ENCODE results near the gene RPUSD4. TPM values are rescaled to one million over a fixed set of nuclear protein-coding genes. Genes with fewer than 3 reads are reported as not detected.
"Not testable (repeated sequence)": the region's sequence is repeated elsewhere in the genome, so short reads cannot be mapped to it uniquely, and the experiment has no call there.

RPUSD4 gene
- total RNA-seq, result 7.3 TPM

GRCh38 chr11:126211236-126212088 lies at the start of gene RPUSD4, which contains the start of gene FAM118B:
RPUSD4 (minus strand) TSS chr11:126211650; CDS start chr11:126211638, 12 bp downstream.
FAM118B (plus strand) TSS chr11:126211782; CDS start chr11:126235002, 23,220 bp downstream.
- DNase-seq (ENCODE audit: low spot score in 2 of 2), result peak; percentile 90 to 99
- peaks cover 12 to 20% of the 10 kb centered on the region in 2 donors for H3K36me3 ChIP-seq
- TF ChIP-seq, protein P1, sequence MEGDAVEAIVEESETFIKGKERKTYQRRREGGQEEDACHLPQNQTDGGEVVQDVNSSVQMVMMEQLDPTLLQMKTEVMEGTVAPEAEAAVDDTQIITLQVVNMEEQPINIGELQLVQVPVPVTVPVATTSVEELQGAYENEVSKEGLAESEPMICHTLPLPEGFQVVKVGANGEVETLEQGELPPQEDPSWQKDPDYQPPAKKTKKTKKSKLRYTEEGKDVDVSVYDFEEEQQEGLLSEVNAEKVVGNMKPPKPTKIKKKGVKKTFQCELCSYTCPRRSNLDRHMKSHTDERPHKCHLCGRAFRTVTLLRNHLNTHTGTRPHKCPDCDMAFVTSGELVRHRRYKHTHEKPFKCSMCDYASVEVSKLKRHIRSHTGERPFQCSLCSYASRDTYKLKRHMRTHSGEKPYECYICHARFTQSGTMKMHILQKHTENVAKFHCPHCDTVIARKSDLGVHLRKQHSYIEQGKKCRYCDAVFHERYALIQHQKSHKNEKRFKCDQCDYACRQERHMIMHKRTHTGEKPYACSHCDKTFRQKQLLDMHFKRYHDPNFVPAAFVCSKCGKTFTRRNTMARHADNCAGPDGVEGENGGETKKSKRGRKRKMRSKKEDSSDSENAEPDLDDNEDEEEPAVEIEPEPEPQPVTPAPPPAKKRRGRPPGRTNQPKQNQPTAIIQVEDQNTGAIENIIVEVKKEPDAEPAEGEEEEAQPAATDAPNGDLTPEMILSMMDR (IDR thresholded peaks at IDR 0.05), result no peak
- H3K27me3 ChIP-seq, result no peaks in the 10 kb centered on the region
- H3K4me3 ChIP-seq, result peak within 1 kb of the TSS; percentile 78 to 89
- intact Hi-C loops (cut with DNase I), result loop anchor here (1.0 to 5.0 kb wide), 7 partner anchors 57 to 1099 kb away; partner anchors contain the start of genes CHEK1, FOXRED1, SRPRA and ST3GAL4
- H3K27ac ChIP-seq, result peak within 1 kb of the TSS; percentile 6 to 42
- peaks cover 0 to 5% of the 10 kb centered on the region in 2 donors for H3K4me1 ChIP-seq
- no peaks in the 10 kb centered on the region for H3K9me3 ChIP-seq

DNA sequence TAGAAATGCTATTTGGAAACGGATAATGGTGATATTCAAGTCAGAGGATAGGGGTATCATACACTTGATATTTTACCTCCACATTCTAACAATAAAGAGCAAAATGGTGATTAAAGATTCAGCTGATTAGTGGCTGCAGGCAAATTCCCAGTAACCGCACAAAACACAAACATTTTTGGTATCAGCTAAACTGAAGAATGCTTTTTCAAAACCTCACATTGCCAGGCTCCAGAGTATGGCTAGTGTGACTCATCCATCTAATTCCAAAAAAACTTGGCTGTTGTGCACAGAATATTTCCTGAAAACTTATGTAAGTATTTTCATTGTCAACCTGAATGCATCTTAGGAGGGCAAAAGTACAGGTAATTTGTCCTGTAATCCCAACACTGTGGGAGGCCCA lies 46.3 kb upstream of the RPUSD4 start:
- TF ChIP-seq, protein P1 (IDR thresholded peaks at IDR 0.05), result no peak
- peaks cover 9 to 30% of the 10 kb centered on the region in 2 donors for H3K36me3 ChIP-seq

DNA sequence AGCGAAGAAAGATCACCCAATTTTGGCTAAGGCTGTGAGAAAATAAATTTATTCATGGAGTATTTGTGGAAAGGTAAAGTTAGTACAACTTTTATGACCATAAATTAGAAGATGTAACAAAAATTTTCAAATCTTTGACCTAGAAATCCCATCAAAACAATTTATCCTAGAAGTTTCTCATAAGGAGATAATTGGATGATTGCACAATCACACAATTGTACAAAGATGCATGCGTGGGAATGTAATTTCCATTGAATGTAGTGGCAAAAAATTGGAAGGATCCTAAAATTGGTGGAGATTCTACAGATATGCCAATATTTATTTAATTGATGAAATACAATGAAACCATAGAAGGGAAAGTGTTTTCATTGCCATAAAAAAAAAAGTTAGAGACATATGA lies 45.7 kb upstream of the RPUSD4 start:
- Histone ChIP-seq H3K9me3 (no peaks in the 10 kb centered on the region), H3K4me1 (no peaks in the 10 kb centered on the region), H3K4me3 (no peak overlapping the region), H3K27me3 (no peaks in the 10 kb centered on the region), H3K27ac (no peak overlapping the region), H3K36me3 (peaks cover 5 to 23% of the 10 kb centered on the region in 2 donors)
- TF ChIP-seq, protein P1 (IDR thresholded peaks at IDR 0.05), result no peak
- DNase-seq (ENCODE audit: low spot score in 2 of 2), result no peak
- intact Hi-C loops (cut with DNase I), result no loop called here

More for the DNA sequence above, 46.3 kb upstream of the RPUSD4 start:
- Histone ChIP-seq H3K4me3 (no peak overlapping the region), H3K27ac (no peak overlapping the region), H3K4me1 (no peaks in the 10 kb centered on the region), H3K9me3 (no peaks in the 10 kb centered on the region), H3K27me3 (no peaks in the 10 kb centered on the region)
- no peak for DNase-seq (ENCODE audit: low spot score in 2 of 2)
- intact Hi-C loops (cut with DNase I), result no loop called here

GRCh38 chr11:126256216-126256615 lies 44.8 kb upstream of the RPUSD4 start:
- Histone ChIP-seq H3K4me1 (no peaks in the 10 kb centered on the region), H3K4me3 (no peak overlapping the region), H3K9me3 (no peaks in the 10 kb centered on the region), H3K36me3 (peaks cover 4 to 16% of the 10 kb centered on the region in 2 donors), H3K27ac (no peak overlapping the region), H3K27me3 (no peaks in the 10 kb centered on the region)
- TF ChIP-seq, protein P1 (IDR thresholded peaks at IDR 0.05), result no peak
- no peak for DNase-seq (ENCODE audit: low spot score in 2 of 2)
- intact Hi-C loops (cut with DNase I), result no loop called here

DNA sequence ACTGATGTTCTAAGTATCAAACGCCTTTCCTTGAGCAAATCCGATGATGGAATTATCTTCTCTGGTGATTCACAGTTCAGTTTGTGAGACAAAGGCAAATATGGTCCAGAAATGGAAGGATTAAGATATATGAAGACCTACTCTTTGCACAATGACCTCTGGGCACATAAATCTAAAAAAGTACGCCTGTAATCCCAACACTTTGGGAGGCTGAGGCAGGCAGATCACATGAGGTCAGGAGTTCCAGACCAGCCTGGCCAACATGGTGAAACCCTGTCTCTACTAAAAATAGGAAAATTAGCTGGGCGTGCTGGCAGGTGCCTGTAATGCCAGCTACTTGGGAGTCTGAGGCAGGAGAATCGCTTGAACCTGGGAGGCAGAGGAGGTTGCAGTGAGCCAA lies 44.1 kb upstream of the RPUSD4 start:
- intact Hi-C loops (cut with DNase I); H3K4me1 ChIP-seq: not testable (repeated sequence)
- peaks cover 4 to 16% of the 10 kb centered on the region in 2 donors for H3K36me3 ChIP-seq

GRCh38 chr11:126254819-126255218 lies 43.4 kb upstream of the RPUSD4 start:
- Histone ChIP-seq H3K9me3 (no peaks in the 10 kb centered on the region), H3K27me3 (no peaks in the 10 kb centered on the region), H3K4me3 (no peak overlapping the region), H3K4me1 (no peaks in the 10 kb centered on the region), H3K36me3 (peaks cover 4 to 16% of the 10 kb centered on the region in 2 donors), H3K27ac (no peak overlapping the region)
- no peak for DNase-seq (ENCODE audit: low spot score in 2 of 2)
- intact Hi-C loops (cut with DNase I), result no loop called here
- TF ChIP-seq, protein P1 (IDR thresholded peaks at IDR 0.05), result no peak

More for the DNA sequence above, 44.1 kb upstream of the RPUSD4 start:
- not testable (repeated sequence) for H3K9me3 ChIP-seq; H3K4me3 ChIP-seq; H3K27me3 ChIP-seq; H3K27ac ChIP-seq; DNase-seq (ENCODE audit: low spot score in 2 of 2)
